HUES64 (cell line): Measurements from ENCODE around the gene SPINK8.

Experiments used
- H3K27ac ChIP-seq: 2 replicates; pipeline ENCODE4 v1.7.0; 2013; ENCODE audit warnings: low read depth, low read length, inconsistent platforms
- H3K27me3 ChIP-seq: 2 replicates; pipeline ENCODE4 v1.6.1; 2013; ENCODE audit warnings: mild to moderate bottlenecking, low read length; ENCODE audit not compliant: insufficient read depth
- H3K36me3 ChIP-seq: 2 replicates; pipeline ENCODE4 v1.6.1; 2013; ENCODE audit warnings: mild to moderate bottlenecking, low read length; ENCODE audit not compliant: insufficient read depth
- H3K4me1 ChIP-seq: 2 replicates; pipeline ENCODE4 v1.6.1; 2013; ENCODE audit warnings: mild to moderate bottlenecking, low read length, moderate library complexity; ENCODE audit not compliant: insufficient read depth
- H3K4me3 ChIP-seq: 2 replicates; pipeline ENCODE4 v1.5.1; 2013; ENCODE audit warnings: mild to moderate bottlenecking, low read length, moderate library complexity
- H3K9ac ChIP-seq: 2 replicates; pipeline ENCODE4 v1.6.1; 2013; ENCODE audit warnings: mild to moderate bottlenecking, low read depth, low read length
- H3K9me3 ChIP-seq: 2 replicates; pipeline ENCODE4 v1.6.1; 2013; ENCODE audit warnings: low read depth, low read length; ENCODE audit not compliant: insufficient read depth
- WGBS: fragments of 150-250, 120-280 bp; methylation state at CpG from one replicate; pipeline ENCODE4 v1.1.7; 2013; ENCODE audit warnings: missing lambda C conversion rate; 5-methylcytosine and 5-hydroxymethylcytosine counted together

SPINK8 gene

GRCh38 chr3:48267782-48268181 lies 65.7 kb downstream of the SPINK8 start:
- Histone ChIP-seq H3K27me3 (no peaks in the 10 kb centered on the region), H3K9me3 (peaks cover 29% of the 10 kb centered on the region), H3K4me3 (no peak overlapping the region), H3K27ac (no peak overlapping the region), H3K36me3 (peaks cover 87% of the 10 kb centered on the region), H3K4me1 (no peaks in the 10 kb centered on the region), H3K9ac (no peak overlapping the region)
- 97% methylated on average over 2 of the region's 2 CpGs for WGBS

DNA sequence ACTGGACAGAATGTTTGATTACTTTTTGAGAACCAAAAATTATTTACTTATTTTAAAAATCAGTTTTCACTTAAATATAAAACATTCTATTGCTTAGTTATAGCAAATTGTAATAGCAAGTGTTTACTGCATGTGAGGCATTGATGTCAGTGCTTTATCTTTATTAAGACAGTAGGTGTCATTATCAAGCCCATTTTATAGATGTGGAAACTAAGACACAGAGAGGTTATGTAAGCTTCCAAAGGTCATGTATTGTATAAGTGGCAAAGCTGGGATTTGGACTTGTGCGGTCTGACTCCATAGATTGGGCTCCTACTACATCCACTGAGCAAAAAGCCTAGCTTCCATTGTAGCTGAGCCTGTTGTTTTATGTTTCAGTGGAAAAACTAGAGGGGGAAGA lies 74.9 kb downstream of the SPINK8 start:
- 95% methylated on average over 1 of the region's 1 CpG for WGBS

More for the DNA sequence above, 74.9 kb downstream of the SPINK8 start:
- no peaks in the 10 kb centered on the region for H3K4me1 ChIP-seq
- no peak overlapping the region for H3K4me3 ChIP-seq
- peaks cover 10% of the 10 kb centered on the region; the same call in 1 of the 2 replicates for H3K9me3 ChIP-seq
- no peak overlapping the region for H3K27ac ChIP-seq
- peaks cover 95% of the 10 kb centered on the region for H3K36me3 ChIP-seq
- no peaks in the 10 kb centered on the region for H3K27me3 ChIP-seq
- H3K9ac ChIP-seq: no peak overlapping the region
